H1 (cell line): ENCODE results near the gene TSPEAR. TPM values are rescaled to one million over a fixed set of nuclear protein-coding genes. Genes with fewer than 3 reads are reported as not detected.

Source experiments
- CHD1 ChIP-seq: IDR thresholded peaks from 2 replicates; pipeline ENCODE4 v1.6.1; 2012; ENCODE audit warnings: low read depth, low read length, improper control_type of control experiment
- EZH2 ChIP-seq: fragments of 200-600 bp; sonication (generic); IDR thresholded peaks from 2 replicates; pipeline ENCODE4 v1.7.1; 2012; ENCODE audit warnings: low read depth, mild to moderate bottlenecking, moderate library complexity, low read length, inconsistent platforms; ENCODE audit not compliant: severe bottlenecking
- JUND ChIP-seq: IDR thresholded peaks from 2 replicates; pipeline ENCODE4 v1.6.1; 2011; ENCODE audit warnings: mild to moderate bottlenecking, improper control_type of control experiment, low read length
- SIRT6 ChIP-seq: IDR thresholded peaks from one replicate; pipeline ENCODE4 v1.7.1; 2012; ENCODE audit warnings: low read length, inconsistent platforms
- TEAD4 ChIP-seq: IDR thresholded peaks from 2 replicates; pipeline ENCODE4 v1.6.1; 2012; ENCODE audit warnings: low read depth, low read length, inconsistent platforms, mixed read lengths
- polyA plus RNA-seq, 7 experiments: library from polyadenylated mRNA; depleted of rRNA in 3 of 7; stranded (reverse) in 5 of 7; unstranded in 2 of 7; fragments of >200 nt in 5 of 7; fragments of 200-250 nt in 2 of 7; gene quantifications; 1 replicate in 5 of 7; 2 replicates in 1 of 7; 4 replicates in 1 of 7; pipeline versions ENCODE4 v1.2.1 to v1.2.3, GENCODE V29; 2011 to 2013; ENCODE audit warnings: missing spikeins in 2 of 7, mixed read lengths in 2 of 7
- total RNA-seq: library from RNA; stranded (reverse); fragmentation: NEBNext Ultra II Directional; extraction: Animal tissue kit (Norgen Biotek cat#: 25700); gene quantifications from 2 replicates; pipeline ENCODE4 v1.2.1, GENCODE V29; 2021

TSPEAR gene
- total and polyA plus RNA-seq, 2 of the 8 experiments (the other 6 are each of a cell fraction or from before 2014, with no cell fraction given) = 0.58 to 0.89 TPM

DNA sequence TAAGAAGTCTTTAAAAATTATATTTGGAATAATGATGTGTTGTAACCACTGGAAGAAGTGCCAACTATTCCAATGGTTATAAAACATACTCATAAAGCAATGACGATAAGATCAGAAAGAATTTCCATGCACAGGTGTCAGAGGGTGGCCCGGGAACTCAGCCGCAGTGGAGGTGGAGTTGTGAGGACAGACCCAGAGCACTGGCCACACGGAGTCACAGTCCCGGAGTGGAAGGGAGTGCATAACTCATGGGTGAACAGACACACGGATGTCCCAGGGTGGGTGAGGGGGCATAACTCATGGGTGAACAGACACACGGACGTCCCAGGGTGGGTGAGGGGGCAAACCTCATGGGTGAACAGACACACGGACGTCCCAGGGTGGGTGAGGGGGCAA is 135.3 kb downstream of the TSPEAR start (continued):
- no peak for TF ChIP-seq CHD1
- TF ChIP-seq TEAD4 = no peak
- TF ChIP-seq JUND = no peak
- no peak for TF ChIP-seq SIRT6
- no peak for TF ChIP-seq EZH2
